HG03342 (cell line): Measurements from ENCODE around the gene FLOT1.

Experiments
- ATAC-seq: cut with Tn5 transposase; IDR thresholded peaks from one replicate; pipeline ENCODE4 v1.9.1; 2021; ENCODE audit warnings: mild to moderate bottlenecking, moderate library complexity; ENCODE audit not compliant: unreplicated experiment

FLOT1 gene, protein sequence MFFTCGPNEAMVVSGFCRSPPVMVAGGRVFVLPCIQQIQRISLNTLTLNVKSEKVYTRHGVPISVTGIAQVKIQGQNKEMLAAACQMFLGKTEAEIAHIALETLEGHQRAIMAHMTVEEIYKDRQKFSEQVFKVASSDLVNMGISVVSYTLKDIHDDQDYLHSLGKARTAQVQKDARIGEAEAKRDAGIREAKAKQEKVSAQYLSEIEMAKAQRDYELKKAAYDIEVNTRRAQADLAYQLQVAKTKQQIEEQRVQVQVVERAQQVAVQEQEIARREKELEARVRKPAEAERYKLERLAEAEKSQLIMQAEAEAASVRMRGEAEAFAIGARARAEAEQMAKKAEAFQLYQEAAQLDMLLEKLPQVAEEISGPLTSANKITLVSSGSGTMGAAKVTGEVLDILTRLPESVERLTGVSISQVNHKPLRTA

DNA sequence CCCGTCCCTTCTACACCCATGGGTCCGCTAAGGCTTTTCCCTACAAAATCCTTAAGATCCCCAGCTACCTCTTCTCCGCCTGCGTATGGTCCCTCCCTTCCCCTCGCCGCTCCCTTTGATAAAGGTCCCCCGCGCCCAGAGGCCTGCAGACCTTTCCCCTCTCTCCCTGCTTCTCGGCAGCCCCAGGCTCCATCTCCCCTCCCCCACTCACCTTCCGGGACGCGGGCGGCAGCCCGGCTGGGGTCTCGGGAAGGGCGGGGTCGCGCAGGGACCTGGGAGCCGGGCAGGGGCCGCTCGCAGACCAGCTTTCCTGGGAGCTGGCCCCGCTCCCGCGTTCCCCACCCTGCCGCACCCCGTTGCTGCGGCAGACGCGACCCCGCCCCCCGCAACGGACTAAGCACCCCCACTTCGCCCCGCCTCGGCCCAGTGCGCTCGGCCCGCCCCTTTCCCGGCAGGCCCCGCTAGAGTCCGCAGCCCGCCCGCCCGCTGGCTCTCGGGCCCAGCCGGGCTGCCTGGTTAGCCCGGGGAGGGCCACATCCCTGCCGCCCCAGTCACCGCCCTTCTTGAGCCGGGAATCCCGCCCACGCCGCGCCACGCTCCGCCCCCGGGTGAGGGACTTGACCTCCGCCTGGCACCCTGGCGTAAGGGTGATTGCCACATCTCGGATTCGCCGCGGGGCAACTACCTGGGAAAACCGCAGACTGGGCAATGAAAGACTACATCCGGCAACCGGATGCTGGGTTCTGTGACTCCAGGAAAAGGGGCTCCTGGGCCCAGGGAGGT lies at the start of gene FLOT1:
Gene FLOT1 (minus strand): TSS at position 372 of the 783 bp plus-strand sequence. CDS start 498 bp downstream, outside the sequence.
- peak; percentile 56 for ATAC-seq

DNA sequence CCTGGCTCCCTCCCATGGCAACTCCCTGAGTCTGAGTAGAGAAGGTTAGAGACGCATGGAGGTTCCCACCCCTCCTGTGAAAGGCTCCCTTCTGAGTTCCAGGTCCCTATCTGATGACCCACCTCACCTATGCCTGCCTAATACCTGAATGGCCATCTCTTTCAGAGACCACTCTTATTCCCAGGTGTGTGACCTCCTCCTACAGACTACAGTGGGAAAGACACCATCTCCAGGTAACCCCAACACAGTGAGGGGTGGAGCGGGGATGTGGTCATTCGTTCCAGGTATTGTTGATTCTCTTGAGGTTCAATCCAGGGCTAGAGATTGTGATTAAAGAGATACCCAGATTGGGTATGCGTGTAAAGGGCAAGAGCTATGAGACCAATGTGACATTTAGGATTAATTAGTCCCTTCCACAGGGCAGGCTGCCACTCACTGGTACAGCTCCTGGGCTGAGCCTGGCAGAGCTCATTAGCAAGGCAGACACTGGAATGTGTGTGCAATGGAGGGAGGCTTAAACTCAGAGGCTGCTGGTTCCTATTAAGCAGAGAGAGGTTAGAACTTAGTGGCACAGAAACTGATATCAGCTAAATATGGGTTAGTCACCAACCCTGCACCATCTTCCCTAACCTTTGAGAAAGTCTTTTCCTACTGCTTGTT lies 48.4 kb upstream of the FLOT1 start:
- no peak for ATAC-seq

DNA sequence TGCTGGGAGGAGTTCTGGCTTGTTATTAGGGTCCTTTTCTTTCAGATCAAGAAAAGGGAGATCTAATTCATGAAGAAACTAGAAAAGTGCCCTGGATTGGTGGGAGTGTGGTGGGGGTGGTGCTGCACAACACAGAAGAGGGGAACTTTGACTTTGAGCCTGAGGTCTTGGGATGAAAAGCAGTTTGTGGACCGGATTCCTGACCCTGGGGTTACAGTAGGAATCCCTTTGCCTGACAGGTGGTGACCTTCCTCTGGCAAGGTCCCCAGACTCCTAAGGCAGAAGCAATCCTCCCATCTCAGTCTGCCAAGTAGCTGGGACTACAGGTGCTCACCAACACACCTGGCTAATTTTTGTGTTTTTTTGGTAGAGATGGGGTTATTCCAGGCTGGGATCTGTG lies 47.1 kb upstream of the FLOT1 start:
- ATAC-seq = no peak

DNA sequence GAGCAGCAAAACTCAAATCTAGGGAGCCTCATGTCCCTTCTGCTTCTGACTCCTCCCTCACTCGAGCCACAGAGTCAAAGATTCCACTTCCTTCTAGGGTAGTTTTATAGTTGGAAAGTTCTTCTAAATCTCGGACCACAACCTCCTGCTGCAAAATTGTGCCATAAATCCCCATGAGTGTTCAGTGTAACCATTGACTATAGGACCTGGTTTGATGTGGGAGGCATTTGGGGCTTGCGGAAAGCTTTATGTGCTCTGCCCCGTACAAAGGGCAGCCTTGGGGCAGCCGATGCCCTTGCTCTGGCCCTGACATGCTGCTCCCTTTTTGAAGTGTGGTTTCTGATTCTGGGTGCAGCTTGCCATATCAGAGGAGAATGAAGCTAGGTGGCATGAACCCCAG lies 45.5 kb upstream of the FLOT1 start:
- no peak for ATAC-seq

DNA sequence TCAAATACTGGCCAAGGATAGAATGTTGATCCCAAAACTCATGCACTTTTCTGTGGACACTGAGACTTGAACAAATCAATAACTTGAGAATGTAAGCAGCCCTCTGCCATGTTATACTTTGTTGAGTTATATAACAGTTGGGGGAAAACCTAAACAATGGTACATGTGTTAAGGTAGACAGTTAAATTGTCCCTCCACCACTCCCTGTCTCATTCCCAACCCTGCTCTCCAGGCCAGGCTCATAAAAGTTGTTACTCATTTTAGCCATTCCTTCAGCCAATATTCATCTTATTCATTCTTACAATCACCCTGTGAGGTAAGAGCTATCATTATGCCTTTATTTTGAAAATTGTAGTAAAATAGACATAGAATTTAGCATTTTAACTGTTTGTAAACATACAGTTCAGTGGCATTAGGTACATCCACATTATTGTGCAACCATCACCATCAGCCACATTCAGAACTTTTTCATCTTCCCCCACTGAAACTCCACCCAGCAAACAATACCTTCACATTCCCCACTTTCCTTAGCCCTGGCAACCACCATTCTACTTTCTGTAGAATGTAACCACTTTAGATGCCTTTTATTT lies 40.0 kb upstream of the FLOT1 start:
- ATAC-seq = no peak

DNA sequence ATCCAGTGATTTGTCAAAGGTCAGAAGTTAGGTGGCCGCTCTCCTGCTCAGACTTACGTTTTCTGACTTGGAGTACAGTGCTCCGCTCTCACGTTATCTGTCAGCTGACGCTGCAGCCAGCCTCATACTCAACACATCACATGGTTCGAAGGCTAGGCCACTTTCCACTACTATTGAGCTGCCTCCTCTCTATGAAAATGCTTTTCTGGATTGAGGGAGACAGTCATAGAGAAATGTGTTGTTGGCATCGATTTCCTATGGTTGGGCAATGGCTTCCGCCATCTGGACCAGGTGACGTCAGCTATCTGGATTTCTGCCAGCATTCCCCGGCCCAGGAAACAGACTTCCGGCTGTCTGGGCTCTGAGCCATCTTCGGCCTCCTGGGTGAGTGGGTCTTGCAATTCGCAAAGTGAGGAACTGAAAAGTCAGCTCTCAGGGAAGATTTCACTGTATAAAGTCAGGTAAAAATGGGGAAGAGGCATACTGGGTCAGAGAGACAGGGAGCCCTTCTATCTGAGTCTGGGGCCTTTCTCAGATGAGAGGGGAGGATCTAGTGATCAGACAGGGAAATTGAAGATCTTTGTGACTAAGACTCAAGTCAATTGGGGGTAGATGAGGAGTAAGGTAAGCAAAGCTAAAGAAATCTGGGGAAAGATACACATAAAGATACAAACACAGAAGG lies 39.4 kb upstream of the FLOT1 start:
- no peak for ATAC-seq

DNA sequence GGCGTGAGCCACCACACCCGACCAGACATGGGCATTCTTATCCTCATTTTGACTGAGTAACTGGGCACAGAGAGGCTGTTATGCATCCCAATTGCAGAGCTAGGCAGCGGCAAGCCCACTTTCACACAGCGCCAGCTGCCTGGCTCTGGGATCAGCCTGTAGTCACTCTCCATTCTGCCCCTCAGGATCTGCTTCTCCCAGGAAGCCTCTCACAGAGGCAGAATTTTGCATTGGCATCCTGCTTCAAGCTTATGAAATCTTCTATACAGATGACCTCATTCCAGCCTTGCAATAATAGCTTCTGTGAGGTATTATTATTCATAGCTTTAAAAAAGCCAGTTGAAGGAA lies 38.9 kb upstream of the FLOT1 start:
- no peak for ATAC-seq

DNA sequence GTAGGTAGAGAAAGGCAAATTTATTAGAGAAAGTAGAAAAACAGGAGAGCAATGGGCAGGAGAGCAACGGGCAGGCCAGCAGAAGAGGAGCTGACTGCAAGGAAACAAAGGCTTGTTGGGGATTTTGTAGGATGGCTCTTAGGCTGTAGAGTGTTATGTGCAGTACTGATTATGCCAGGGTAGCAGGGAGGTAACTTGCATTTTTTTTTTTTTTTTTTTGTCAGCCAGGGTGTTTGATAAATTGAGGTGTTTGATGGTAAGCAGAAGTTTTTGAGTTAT lies 38.1 kb upstream of the FLOT1 start:
- ATAC-seq = no peak

DNA sequence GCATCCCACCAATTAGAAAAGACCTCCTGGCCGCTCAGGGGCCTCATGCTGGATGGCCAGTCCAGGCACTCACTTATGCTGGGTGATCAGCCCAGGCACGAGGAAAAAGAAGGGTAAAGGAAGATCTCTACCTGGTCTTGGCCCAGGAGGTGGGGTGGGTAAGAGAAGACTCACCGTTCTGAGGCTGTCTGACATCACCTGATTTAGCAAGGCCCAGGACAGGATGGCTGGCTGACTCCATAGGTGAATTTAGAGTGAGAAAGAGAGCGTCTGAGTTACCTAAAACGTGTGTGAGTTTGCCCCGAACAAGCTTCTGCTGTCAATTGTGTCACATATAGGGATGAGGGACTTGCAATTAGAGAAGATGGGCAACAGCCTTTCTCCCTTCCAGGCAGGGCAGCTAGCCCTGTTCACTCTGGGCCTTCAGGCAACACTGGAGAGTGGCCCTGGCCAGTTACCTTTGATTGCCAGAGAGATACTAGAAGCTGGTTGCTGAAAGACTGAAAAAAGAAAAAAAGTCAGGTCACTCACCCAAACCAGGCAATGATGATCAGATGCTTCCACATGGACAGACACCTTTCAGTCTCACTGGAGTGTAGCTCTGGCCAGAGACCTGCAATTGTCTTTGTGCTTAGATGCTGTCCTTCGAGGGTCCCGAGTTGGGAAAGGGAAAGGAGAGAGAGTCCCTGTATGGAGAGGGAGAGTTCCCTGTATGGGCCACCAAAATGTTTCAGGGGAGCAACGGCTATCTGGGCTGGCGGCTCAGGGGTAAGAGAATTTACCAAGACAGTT lies 37.6 kb upstream of the FLOT1 start:
- no peak for ATAC-seq

DNA sequence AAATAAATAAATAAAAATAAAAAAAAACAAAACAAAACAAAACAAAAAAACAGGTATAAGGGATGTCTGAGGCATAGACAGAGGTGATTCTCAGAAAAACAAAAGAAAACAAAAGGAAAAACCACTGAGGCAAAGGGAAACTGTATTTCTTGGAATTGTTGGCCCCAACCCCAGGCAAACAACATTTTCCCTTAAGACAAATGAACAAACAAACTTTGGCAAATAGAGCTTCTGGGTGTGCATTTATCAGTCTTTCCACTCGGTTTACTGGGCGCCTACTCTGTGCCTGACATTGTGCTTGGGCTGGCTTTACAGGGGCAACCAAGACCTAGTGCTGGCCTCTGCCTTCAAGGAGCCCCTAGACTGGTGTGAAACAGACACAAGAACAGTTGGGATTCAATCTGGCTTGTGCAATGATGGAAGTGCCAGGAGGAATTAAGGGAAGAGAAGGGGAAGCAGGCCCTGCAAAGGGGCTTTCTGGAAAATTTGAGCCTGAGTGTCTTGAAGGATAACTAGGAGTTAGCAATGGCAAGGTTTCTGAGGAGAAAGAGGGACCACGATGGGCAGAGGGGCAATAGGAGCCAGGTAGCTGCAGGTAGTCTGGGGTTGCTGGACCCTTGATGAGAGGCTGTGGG lies 35.6 kb upstream of the FLOT1 start:
- no peak for ATAC-seq

DNA sequence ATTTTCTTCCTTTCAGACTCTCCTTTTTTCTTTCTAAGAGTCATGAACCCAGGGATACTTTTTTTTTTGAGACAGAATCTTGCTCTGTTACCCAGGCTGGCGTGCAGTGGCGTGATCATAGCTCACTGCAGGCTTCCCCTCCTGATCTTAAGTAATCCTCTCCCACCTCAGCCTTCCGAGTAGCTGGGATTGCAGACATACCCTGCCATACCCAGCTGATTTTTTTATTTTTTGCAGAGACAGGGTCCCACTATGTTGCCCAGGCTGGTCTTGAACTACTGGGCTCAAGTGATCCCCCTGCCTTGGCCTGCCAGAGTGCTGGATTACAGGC lies 34.6 kb upstream of the FLOT1 start:
- ATAC-seq = no peak

DNA sequence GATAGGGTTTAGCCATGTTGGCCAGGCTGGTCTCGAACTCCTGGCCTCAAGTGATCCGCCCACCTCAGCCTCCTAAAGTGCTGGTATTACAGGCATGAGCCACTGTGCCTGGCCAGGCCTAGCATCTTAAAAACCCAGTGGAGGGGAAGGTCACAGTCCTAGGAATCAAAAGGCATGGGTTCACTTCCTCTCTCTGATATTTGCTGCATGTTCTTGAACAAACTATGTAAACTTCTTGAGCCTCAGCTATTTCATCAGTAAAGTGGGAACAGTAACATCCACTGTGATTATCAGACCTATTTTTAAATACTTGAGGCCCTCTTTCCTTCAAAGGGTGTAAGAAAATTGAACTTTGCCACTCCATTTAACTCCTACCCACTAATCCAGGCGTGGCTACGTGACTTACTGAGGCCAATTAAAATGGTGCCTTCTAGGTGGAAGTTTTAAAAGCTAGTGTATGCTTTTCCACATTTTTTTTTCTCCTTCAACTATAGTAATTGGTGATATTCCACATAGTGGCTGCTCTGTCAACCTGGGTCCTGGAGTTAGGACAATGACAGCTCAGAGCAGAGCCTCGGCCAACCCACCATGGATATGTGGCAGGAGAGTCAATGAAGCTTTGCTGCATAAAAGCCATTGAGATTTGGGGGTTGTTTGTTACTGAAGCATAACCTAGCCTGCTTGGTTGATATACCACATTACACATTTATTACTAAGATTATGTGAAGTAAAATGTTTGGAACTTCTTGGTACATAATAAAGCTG lies 34.1 kb upstream of the FLOT1 start:
- ATAC-seq = no peak

DNA sequence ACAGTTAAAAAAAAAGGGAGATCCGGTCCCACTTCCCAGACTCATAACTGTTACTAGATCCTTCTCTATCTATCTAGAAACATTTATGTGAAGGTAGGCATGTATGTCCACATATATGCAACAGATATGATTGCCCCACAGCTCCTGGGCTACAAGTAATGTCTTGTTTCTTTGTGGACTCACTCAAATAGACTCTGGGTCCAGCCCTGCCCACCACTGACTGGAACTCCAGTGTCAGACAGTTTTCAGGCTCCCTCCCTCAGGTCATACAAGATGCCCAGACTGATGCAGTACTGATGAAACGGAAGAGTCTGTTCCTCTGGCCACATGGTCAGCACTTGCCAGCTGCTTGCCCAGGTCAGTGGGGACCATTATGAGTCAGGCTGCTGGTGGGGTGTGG lies 32.6 kb upstream of the FLOT1 start:
- ATAC-seq = no peak

DNA sequence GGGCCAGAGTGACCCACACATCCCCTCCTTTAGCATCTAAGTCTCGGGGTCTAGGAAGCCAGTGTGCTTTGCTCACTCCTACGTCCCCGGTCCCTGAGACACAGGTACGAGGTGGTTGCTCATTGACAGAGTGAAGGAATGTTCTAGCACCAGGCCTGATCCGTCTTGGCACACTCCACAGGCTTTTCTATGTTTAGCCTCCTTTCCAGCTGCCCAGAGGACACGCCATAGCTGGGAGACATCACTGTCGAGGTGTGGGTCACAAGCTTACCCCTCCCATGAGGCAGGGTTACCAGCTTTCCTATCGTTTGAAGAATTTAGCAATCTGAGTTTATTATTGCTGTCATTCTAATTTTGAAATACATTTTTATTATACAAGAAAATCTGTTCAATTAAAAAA lies 32.2 kb upstream of the FLOT1 start:
- ATAC-seq = no peak

DNA sequence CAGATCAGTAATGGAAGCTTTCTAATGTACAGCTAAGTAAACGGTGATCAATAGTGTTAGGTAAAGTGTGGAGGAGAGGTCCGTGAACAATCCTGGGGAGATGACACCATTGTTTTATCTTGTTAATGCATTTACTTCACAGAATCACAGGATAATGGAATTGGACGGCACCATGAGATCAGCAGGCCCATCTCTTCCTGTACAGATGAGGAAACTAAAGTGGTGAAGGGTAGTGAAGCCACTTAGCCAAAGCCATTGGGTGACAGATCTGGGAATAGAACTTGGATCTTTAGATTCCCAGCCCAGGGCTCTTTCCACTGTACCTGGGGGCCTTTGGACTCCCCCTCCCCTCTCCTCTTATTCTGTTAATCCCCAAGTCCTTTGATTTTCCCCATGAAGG lies 28.1 kb upstream of the FLOT1 start:
- ATAC-seq = no peak

DNA sequence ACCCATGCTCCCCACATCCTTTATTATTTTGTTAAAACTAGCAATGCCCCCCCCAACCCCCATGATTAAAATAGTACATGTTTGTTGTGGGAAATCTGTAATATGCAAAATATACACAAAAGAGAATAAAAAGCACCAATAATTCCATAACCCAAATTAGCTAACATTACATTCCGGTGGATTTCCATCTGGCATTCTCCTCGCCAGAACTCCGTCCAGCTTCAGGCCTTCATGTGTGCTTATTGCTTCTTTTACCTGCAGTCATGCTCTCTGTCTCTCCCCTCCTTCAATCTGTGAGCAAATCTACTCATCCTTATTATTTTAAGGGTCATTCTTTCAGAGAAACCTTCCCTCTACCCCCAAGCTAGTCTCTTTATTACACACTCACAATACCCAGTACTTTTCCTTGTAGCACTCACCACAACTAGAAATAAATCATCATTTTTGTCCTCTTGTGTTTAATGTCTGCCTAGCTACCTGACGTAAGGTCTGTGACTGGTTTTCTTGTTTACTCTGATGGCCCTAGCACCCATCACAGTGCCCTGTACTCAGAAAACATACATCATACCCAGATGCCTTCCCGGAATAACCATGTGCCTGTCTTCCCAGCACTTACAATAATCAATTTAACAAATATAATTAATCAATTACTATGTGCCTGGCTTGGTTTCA lies 27.5 kb upstream of the FLOT1 start:
- ATAC-seq = no peak

DNA sequence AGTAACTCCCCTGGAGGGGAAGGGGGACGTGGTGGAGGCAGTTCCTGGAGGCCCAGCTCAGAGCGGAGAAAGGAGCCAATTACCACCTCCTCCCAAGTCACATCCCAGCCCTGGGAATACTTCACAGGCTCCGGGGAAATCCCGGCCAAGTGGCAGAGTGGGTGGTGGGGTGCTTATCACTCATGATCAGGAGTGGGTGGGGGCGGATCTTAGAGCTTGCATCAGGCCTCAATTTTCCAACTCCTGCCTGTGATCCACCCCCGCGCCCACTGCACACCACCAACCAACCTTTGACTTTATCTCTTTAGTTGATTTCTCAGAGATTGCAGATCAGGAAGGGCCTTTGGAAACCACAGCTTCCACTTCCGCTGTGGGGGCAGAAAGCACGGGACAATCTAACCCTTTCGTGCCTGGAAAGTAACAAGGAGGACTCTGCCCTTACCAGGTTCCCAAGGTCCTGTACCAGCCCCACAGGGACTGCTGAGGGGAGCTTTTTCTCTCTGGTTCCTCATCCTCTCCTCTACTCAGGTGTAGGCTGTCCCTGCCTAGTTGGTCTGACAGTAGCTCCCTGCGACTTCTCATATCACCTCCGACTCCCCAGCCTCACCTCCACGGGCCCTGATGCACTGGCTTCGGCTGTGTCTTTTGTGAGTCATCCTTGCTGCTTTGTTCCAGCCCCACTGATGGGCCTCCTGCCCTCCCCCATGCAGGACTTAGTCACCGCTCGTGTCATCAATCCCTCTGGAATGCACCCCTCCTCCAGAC lies 26.8 kb upstream of the FLOT1 start:
- ATAC-seq = no peak

DNA sequence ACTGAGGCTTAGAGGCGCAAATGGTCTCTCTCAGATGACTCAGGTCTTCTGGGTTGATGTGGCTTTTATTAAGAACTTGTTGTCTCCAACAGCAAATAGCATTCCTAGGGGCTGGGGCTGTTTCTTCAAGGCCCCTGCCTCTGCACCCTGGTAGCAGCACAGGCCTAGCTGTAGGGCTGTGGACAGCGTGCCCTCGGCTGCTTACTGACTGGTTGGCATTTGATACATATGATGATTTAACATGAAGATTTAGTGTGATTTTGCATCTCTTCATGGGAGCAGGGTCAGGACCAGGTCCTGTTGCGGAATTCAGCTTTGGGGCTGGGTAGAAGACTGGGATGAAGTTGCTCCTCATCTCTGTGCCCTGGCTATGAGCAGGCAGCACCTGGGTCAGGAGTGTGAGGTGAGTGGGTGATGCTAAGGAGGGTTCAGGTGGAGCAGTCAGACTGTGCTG lies 26.2 kb upstream of the FLOT1 start:
- ATAC-seq = no peak
